ENCODE measurements around the gene NFATC2.

The NFATC2 gene

GRCh38 chr20:51419231-51419630 lies 123.3 kb downstream of the NFATC2 start:
- peaks cover 14% of the 10 kb centered on the region for H3K4me1 ChIP-seq (ENCODE audit: insufficient read depth, low read length, poor library complexity, severe bottlenecking)
- no peaks in the 10 kb centered on the region for H3K9me2 ChIP-seq (replicated peaks; ENCODE audit: low read depth, low read length)
- no peaks in the 10 kb centered on the region for H3K9me3 ChIP-seq (ENCODE audit: insufficient read depth, low read depth, low read length)
- H3K79me2 ChIP-seq (ENCODE audit: insufficient read depth, low read length): no peaks in the 10 kb centered on the region
- H3K36me3 ChIP-seq (ENCODE audit: insufficient read depth, low read length): peaks cover 36% of the 10 kb centered on the region; the same call in 1 of the 2 replicates
- no peak overlapping the region for H2AFZ ChIP-seq (ENCODE audit: low read length)
- no peaks in the 10 kb centered on the region for H4K20me1 ChIP-seq (ENCODE audit: insufficient read depth, low read length, poor library complexity, severe bottlenecking)
- no peak for TF ChIP-seq EZH2phosphoT487 (IDR thresholded peaks at IDR 0.05; ENCODE audit: borderline replicate concordance)
- TF ChIP-seq CTCF (conservative IDR thresholded peaks at IDR 0.05; ENCODE audit: low read length): no peak
- no peaks in the 10 kb centered on the region for H3K27me3 ChIP-seq (ENCODE audit: insufficient read depth, low read length, poor library complexity, severe bottlenecking)
- H3K9ac ChIP-seq (ENCODE audit: low read depth, low read length, poor library complexity, severe bottlenecking): no peak overlapping the region
- no peak overlapping the region for H3K4me2 ChIP-seq (ENCODE audit: low read depth, low read length, poor library complexity, severe bottlenecking)
- no peak overlapping the region for H3K4me3 ChIP-seq (ENCODE audit: low read length, poor library complexity, severe bottlenecking)
- H3F3A ChIP-seq (ENCODE audit: low read depth): no peaks in the 10 kb centered on the region

- 0 out of 2 replicates have a peak, but pooled peaks have one; percentile 27 for TF ChIP-seq CTCF (conservative IDR thresholded peaks at IDR 0.05; ENCODE audit: low read length)
- TF ChIP-seq EZH2phosphoT487 (IDR thresholded peaks at IDR 0.05; ENCODE audit: borderline replicate concordance): no peak
- Histone ChIP-seq H3K9me2 (replicated peaks; ENCODE audit: low read depth, low read length) (no peaks in the 10 kb centered on the region), H3F3A (ENCODE audit: low read depth) (no peaks in the 10 kb centered on the region), H3K9me3 (ENCODE audit: insufficient read depth, low read depth, low read length) (no peaks in the 10 kb centered on the region), H3K27me3 (ENCODE audit: insufficient read depth, low read length, poor library complexity, severe bottlenecking) (no peaks in the 10 kb centered on the region), H4K20me1 (ENCODE audit: insufficient read depth, low read length, poor library complexity, severe bottlenecking) (no peaks in the 10 kb centered on the region), H3K4me2 (ENCODE audit: low read depth, low read length, poor library complexity, severe bottlenecking) (no peak overlapping the region), H3K36me3 (ENCODE audit: insufficient read depth, low read length) (peaks cover 30% of the 10 kb centered on the region; the same call in 1 of the 2 replicates), H3K4me3 (ENCODE audit: low read length, poor library complexity, severe bottlenecking) (no peak overlapping the region), H3K79me2 (ENCODE audit: insufficient read depth, low read length) (no peaks in the 10 kb centered on the region), H3K9ac (ENCODE audit: low read depth, low read length, poor library complexity, severe bottlenecking) (no peak overlapping the region), H3K4me1 (ENCODE audit: insufficient read depth, low read length, poor library complexity, severe bottlenecking) (peaks cover 14% of the 10 kb centered on the region), H2AFZ (ENCODE audit: low read length) (no peak overlapping the region)
These were observed 124.4 kb downstream of the NFATC2 start for GRCh38 chr20:51418137-51418529.

- Histone ChIP-seq H3K9me2 (replicated peaks; ENCODE audit: low read depth, low read length) (no peaks in the 10 kb centered on the region), H3K9me3 (ENCODE audit: insufficient read depth, low read depth, low read length) (no peaks in the 10 kb centered on the region), H3K36me3 (ENCODE audit: insufficient read depth, low read length) (peaks cover 30% of the 10 kb centered on the region; the same call in 1 of the 2 replicates), H3K4me3 (ENCODE audit: low read length, poor library complexity, severe bottlenecking) (no peak overlapping the region), H2AFZ (ENCODE audit: low read length) (no peak overlapping the region), H3F3A (ENCODE audit: low read depth) (no peaks in the 10 kb centered on the region), H3K4me1 (ENCODE audit: insufficient read depth, low read length, poor library complexity, severe bottlenecking) (peaks cover 14% of the 10 kb centered on the region), H3K79me2 (ENCODE audit: insufficient read depth, low read length) (0 out of 2 replicates have a peak, but pooled peaks cover under 1% of the 10 kb centered on the region), H3K27me3 (ENCODE audit: insufficient read depth, low read length, poor library complexity, severe bottlenecking) (no peaks in the 10 kb centered on the region), H3K4me2 (ENCODE audit: low read depth, low read length, poor library complexity, severe bottlenecking) (no peak overlapping the region), H3K9ac (ENCODE audit: low read depth, low read length, poor library complexity, severe bottlenecking) (no peak overlapping the region), H4K20me1 (ENCODE audit: insufficient read depth, low read length, poor library complexity, severe bottlenecking) (no peaks in the 10 kb centered on the region)
- TF ChIP-seq CTCF (conservative IDR thresholded peaks at IDR 0.05; ENCODE audit: low read length): no peak
- TF ChIP-seq EZH2phosphoT487 (IDR thresholded peaks at IDR 0.05; ENCODE audit: borderline replicate concordance): no peak
These were observed 125.0 kb downstream of the NFATC2 start for GRCh38 chr20:51417250-51418136.
